Vagina (tissue), 2 donors: ENCODE results near the gene LRIT1.

Experiments
- CTCF ChIP-seq, 3 experiments: fragments of 450-650 bp in 2 of 3; fragments of 200-600 bp in 1 of 3; sonication (generic) in 1 of 3; IDR thresholded peaks; one replicate each; pipeline ENCODE4 v1.5.1; 2017 to 2019; ENCODE audit warnings: antibody characterized with exemption in 3 of 3, mild to moderate bottlenecking in 2 of 3, moderate library complexity in 2 of 3
- POLR2A ChIP-seq, 2 donors: fragments of 450-650 bp; IDR thresholded peaks; one replicate each; pipeline ENCODE4 v1.6.1; 2017; ENCODE audit warnings: antibody characterized with exemption in 2 of 2, mild to moderate bottlenecking in 2 of 2, moderate library complexity in 2 of 2

DNA sequence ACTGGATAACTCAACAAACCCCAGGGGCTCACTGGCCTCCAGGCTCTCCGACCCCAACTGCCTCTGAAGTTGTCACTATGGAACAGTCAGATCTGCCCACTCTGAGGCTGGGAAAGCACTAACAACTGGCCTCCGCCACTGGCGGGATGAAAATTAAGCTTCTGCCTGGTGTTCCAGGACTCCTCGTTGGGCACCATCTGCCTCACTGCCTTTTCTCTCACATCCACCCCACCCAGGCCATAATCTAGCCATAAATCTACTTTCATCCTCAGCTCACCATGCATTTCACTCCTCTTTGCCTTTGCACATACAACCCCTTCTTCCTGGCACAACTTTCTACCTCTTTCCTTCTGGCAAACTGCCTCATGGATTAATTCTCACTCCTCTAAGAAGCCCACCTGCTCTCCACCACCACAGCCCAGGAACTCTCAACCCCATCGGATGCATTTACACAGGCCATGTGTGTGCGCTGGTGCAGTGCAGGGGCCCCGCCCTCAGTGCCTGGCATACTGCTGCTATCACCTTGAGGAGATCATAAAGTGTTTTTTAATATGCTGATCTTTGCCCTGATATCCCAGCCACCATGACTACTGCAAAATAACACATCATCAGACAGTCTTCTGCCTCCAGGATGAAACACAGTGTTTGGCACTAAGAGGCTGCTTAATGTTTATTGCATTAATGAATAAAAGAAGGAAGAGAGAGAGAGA, 43.0 kb downstream of the LRIT1 start:
- TF ChIP-seq CTCF (IDR thresholded peaks at IDR 0.05) (no peak), POLR2A (IDR thresholded peaks at IDR 0.05) (no peak)
